HG02642 (cell line): ENCODE results near the gene DGAT2.

Experiments used
- ATAC-seq: cut with Tn5 transposase; IDR thresholded peaks from one replicate; pipeline ENCODE4 v1.9.1; 2021; ENCODE audit warnings: mild to moderate bottlenecking; ENCODE audit not compliant: unreplicated experiment, poor library complexity

Gene DGAT2

GRCh38 chr11:75797116-75797515 is 28.5 kb downstream of the DGAT2 start:
- no peak for ATAC-seq

- ATAC-seq, result no peak
These were observed 29.2 kb downstream of the DGAT2 start for GRCh38 chr11:75797792-75798191.

GRCh38 chr11:75800136-75800675 is 31.6 kb downstream of the DGAT2 start:
- no peak for ATAC-seq

- ATAC-seq, result peak; percentile 16
These were observed 32.3 kb downstream of the DGAT2 start for GRCh38 chr11:75800728-75801361.

GRCh38 chr11:75801362-75802020 is 32.9 kb downstream of the DGAT2 start:
- peak; percentile 42 for ATAC-seq

GRCh38 chr11:75802021-75802912 is 33.7 kb downstream of the DGAT2 start:
- no peak for ATAC-seq

GRCh38 chr11:75802913-75803820 is 34.6 kb downstream of the DGAT2 start:
- ATAC-seq, result peak; percentile 80

- ATAC-seq, result no peak
These were observed 40.5 kb downstream of the DGAT2 start for GRCh38 chr11:75809111-75809510.

- no peak for ATAC-seq
These were observed 41.4 kb downstream of the DGAT2 start for GRCh38 chr11:75809991-75810390.

- no peak for ATAC-seq
These were observed 42.2 kb downstream of the DGAT2 start for GRCh38 chr11:75810637-75811390.

- ATAC-seq, result no peak
These were observed 42.9 kb downstream of the DGAT2 start for GRCh38 chr11:75811485-75811884.

- ATAC-seq, result no peak
These were observed 44.0 kb downstream of the DGAT2 start for GRCh38 chr11:75812542-75813040.

- ATAC-seq, result no peak
These were observed 44.5 kb downstream of the DGAT2 start for GRCh38 chr11:75813124-75813523.

GRCh38 chr11:75813622-75814039 is 45.1 kb downstream of the DGAT2 start:
- ATAC-seq, result no peak

- ATAC-seq, result peak; percentile 24
These were observed 45.7 kb downstream of the DGAT2 start for GRCh38 chr11:75814363-75814676.

GRCh38 chr11:75814677-75815344 is 46.2 kb downstream of the DGAT2 start, which contains the start of gene UVRAG:
Gene UVRAG, plus strand, starts transcription at chr11:75815210. Its CDS starts 198 bp downstream, at chr11:75815408.
- ATAC-seq, result peak; percentile 83

GRCh38 chr11:75815345-75816168 is 47.0 kb downstream of the DGAT2 start:
- peak; percentile 18 for ATAC-seq
